Uterus (tissue), 4 donors: ENCODE data around the gene IKZF1. TPM values are rescaled to one million over a fixed set of nuclear protein-coding genes. Genes with fewer than 3 reads are reported as not detected.

ENCODE experiments used
- DNase-seq, 2 donors: peaks; one replicate each; pipeline ENCODE4 v3.0.0-alpha.2; 2019 to 2020
- H3K27ac ChIP-seq, 2 donors: fragments of 200-600 bp; sonication (generic); 1 replicate in 1 of 2; 2 replicates in 1 of 2; pipeline ENCODE4 v1.5.1; 2016 to 2018
- H3K27me3 ChIP-seq, 2 donors: fragments of 200-600 bp; sonication (generic); one replicate each; pipeline ENCODE4 v1.5.1; 2018 to 2019; ENCODE audit warnings: control low read depth in 1 of 2
- H3K36me3 ChIP-seq, 2 donors: fragments of 200-600 bp; sonication (generic); one replicate each; pipeline ENCODE4 v1.5.1; 2019; ENCODE audit warnings: control low read depth in 1 of 2
- H3K4me1 ChIP-seq, 2 donors: fragments of 200-600 bp; sonication (generic); one replicate each; pipeline ENCODE4 v1.5.1; 2018 to 2019; ENCODE audit warnings: control low read depth in 1 of 2
- H3K4me3 ChIP-seq, 2 donors: fragments of 200-600 bp; sonication (generic); 1 replicate in 1 of 2; 2 replicates in 1 of 2; pipeline ENCODE4 v1.5.1; 2018 to 2019; ENCODE audit warnings: mild to moderate bottlenecking in 1 of 2
- H3K9me3 ChIP-seq, 2 donors: fragments of 200-600 bp; sonication (generic); one replicate each; pipeline ENCODE4 v1.5.1; 2019; ENCODE audit warnings: control low read depth in 1 of 2
- POLR2A ChIP-seq, 2 donors: fragments of 450-650 bp; IDR thresholded peaks; one replicate each; pipeline ENCODE4 v1.6.1; 2016; ENCODE audit warnings: antibody characterized with exemption in 2 of 2, mild to moderate bottlenecking in 1 of 2, moderate library complexity in 1 of 2
- intact Hi-C: fragments of 100-400 bp; cut with DNase I; formaldehyde crosslinking; loops from one replicate; pipeline ENCODE4 v1.15.1; 2023; ENCODE audit warnings: low total_unique reads
- total RNA-seq, 4 donors: library from RNA; depleted of rRNA in 3 of 4; stranded (reverse); fragments of >200 nt in 3 of 4; gene quantifications; one replicate each; pipeline versions ENCODE4 v1.1.0 to v1.2.4, GENCODE V29; 2014 to 2023
- TF ChIP-seq, protein P1 (sequence below), 4 experiments: fragments of 200-600 bp in 2 of 4; fragments of 450-650 bp in 2 of 4; sonication (generic) in 2 of 4; IDR thresholded peaks; one replicate each; pipeline ENCODE4 v1.5.1; 2016 to 2019; ENCODE audit warnings: antibody characterized with exemption in 4 of 4, mild to moderate bottlenecking in 2 of 4, moderate library complexity in 1 of 4
- donor health status: DM: yes; HTN: yes; CAD: no.

IKZF1 gene
- total RNA-seq, 4 donors from 2014 or later: 7.0 to 828 (median 12.8) TPM

- H3K36me3 ChIP-seq: no peaks in the 10 kb centered on the region
- DNase-seq: no peak
- H3K27ac ChIP-seq: no peak overlapping the region
- no peak overlapping the region for H3K4me3 ChIP-seq
- no peaks in the 10 kb centered on the region for H3K27me3 ChIP-seq
- TF ChIP-seq, protein P1, sequence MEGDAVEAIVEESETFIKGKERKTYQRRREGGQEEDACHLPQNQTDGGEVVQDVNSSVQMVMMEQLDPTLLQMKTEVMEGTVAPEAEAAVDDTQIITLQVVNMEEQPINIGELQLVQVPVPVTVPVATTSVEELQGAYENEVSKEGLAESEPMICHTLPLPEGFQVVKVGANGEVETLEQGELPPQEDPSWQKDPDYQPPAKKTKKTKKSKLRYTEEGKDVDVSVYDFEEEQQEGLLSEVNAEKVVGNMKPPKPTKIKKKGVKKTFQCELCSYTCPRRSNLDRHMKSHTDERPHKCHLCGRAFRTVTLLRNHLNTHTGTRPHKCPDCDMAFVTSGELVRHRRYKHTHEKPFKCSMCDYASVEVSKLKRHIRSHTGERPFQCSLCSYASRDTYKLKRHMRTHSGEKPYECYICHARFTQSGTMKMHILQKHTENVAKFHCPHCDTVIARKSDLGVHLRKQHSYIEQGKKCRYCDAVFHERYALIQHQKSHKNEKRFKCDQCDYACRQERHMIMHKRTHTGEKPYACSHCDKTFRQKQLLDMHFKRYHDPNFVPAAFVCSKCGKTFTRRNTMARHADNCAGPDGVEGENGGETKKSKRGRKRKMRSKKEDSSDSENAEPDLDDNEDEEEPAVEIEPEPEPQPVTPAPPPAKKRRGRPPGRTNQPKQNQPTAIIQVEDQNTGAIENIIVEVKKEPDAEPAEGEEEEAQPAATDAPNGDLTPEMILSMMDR (IDR thresholded peaks at IDR 0.05): no peak
- no peak for TF ChIP-seq POLR2A (IDR thresholded peaks at IDR 0.05)
- H3K4me1 ChIP-seq: no peaks in the 10 kb centered on the region
- intact Hi-C loops: no loop called here
- H3K9me3 ChIP-seq: no peaks in the 10 kb centered on the region
Measured at GRCh38 chr7:50359995-50360925, 55.7 kb downstream of the IKZF1 start.

GRCh38 chr7:50362142-50362541 is 57.6 kb downstream of the IKZF1 start:
- H3K4me1 ChIP-seq: no peaks in the 10 kb centered on the region
- intact Hi-C loops: no loop called here

DNA sequence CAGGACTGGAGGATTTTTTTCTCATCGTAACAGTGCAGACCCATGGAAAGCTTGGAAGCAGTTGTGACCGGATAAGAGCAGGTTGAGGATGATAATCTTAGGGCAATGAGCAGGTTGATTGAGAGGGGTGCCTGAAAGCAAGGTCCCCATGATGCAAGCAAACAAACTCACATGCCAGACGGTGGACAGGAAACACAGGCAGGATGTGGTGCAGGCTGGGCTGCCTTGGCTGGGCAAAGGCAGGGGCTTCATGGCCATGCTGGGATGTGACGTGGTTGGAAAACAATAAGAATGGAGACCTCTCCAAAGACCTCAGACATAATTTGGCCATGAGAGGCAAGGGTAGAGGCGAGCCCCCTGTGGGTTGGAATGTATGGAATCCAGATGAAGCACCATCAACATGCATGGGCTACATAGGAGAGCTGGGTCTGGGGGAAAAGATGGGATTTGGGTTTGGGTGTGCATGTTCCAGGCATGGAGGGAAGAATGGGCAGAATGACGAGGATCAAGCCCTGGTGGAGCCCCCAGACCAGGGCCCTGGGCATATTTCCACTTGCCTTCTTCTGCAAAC is 58.3 kb downstream of the IKZF1 start:
- intact Hi-C loops: no loop called here
- H3K4me3 ChIP-seq: no peak overlapping the region
- no peaks in the 10 kb centered on the region for H3K4me1 ChIP-seq
- no peak for DNase-seq
- H3K27me3 ChIP-seq: no peaks in the 10 kb centered on the region
- H3K27ac ChIP-seq: no peak overlapping the region
- no peaks in the 10 kb centered on the region for H3K36me3 ChIP-seq
- no peaks in the 10 kb centered on the region for H3K9me3 ChIP-seq
- TF ChIP-seq POLR2A (IDR thresholded peaks at IDR 0.05): no peak
- TF ChIP-seq, protein P1 (IDR thresholded peaks at IDR 0.05): no peak

More at GRCh38 chr7:50362142-50362541, 57.6 kb downstream of the IKZF1 start:
- Histone ChIP-seq H3K36me3 (no peaks in the 10 kb centered on the region), H3K27ac (no peak overlapping the region), H3K9me3 (no peaks in the 10 kb centered on the region), H3K4me3 (no peak overlapping the region), H3K27me3 (no peaks in the 10 kb centered on the region)
- no peak for DNase-seq
- TF ChIP-seq, protein P1 (IDR thresholded peaks at IDR 0.05): no peak
- TF ChIP-seq POLR2A (IDR thresholded peaks at IDR 0.05): no peak

DNA sequence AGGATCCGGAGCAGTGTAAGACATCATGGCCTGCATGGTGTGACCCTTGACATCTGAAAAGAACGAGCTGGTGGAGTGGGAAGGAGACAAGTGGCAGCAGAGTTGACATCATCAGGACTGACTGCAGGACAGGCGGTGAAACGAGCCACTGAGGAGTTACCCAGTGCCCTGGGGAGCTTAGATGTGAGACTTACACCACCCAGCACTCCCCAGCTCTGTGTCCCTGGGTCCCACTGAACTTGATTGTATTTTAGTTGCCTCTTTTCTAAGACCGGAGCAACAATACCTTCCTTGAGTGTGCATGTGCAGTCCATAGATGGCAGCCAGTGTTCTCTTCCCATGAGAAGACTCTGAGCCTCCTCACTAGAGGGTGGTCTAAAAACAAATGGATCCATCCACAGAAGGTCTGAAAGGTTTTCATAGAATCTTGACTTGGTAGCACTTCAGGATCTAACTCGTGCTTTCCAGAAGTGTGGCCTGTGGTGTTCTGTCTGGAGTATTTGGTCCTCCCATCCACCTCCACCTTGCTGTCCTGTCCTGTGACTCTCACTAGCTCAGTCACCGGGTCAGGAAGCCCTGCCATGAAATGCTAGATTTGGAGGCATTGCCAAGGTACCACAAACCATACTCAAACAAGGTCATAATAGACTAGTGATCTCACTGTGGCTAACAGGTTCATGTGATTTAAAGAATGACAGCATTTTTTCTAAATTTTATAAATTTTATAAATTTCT is 59.0 kb downstream of the IKZF1 start:
- no peaks in the 10 kb centered on the region for H3K27me3 ChIP-seq
- TF ChIP-seq, protein P1 (IDR thresholded peaks at IDR 0.05): no peak
- no peak for TF ChIP-seq POLR2A (IDR thresholded peaks at IDR 0.05)
- no peak overlapping the region for H3K27ac ChIP-seq
- H3K4me1 ChIP-seq: no peaks in the 10 kb centered on the region
- H3K36me3 ChIP-seq: no peaks in the 10 kb centered on the region
- no peak overlapping the region for H3K4me3 ChIP-seq
- DNase-seq: no peak
- H3K9me3 ChIP-seq: no peaks in the 10 kb centered on the region
- intact Hi-C loops: no loop called here
